K562 (cell line): ENCODE results near the gene NQO2. TPM values are rescaled to one million over a fixed set of nuclear protein-coding genes. Genes with fewer than 3 reads are reported as not detected.
A peak's percentile ranks its signal among the peaks of the same experiment; 100 is the strongest.

Experiments used
- BCLAF1 ChIP-seq, 2 experiments: fragments of 450-650 bp in 1 of 2; IDR thresholded peaks; 2 replicates each; pipeline ENCODE4 v1.6.1; 2011 to 2017; ENCODE audit warnings: low read depth in 2 of 2, antibody characterized with exemption in 1 of 2, borderline replicate concordance in 1 of 2, low read length in 1 of 2, mild to moderate bottlenecking in 1 of 2, mixed read lengths in 1 of 2; ENCODE audit not compliant: control insufficient read depth in 1 of 2
- CAMTA2 ChIP-seq: fragments of 250-450 bp; sonication (Bioruptor Pico); conservative IDR thresholded peaks from 2 replicates; pipeline ENCODE4 v1.5.1; 2022
- CBX8 ChIP-seq: fragments of 200-600 bp; sonication (generic); IDR thresholded peaks from 2 replicates; pipeline ENCODE4 v1.6.1; 2012; ENCODE audit warnings: borderline replicate concordance, mixed run types, low read depth, mild to moderate bottlenecking, moderate library complexity, mixed read lengths, low read length, control low read depth, inconsistent platforms; ENCODE audit not compliant: poor library complexity, severe bottlenecking; ENCODE audit errors: extremely low read depth
- CC2D1A ChIP-seq: fragments of 450-650 bp; IDR thresholded peaks from 2 replicates; pipeline ENCODE4 v1.6.1; 2017; ENCODE audit warnings: mild to moderate bottlenecking
- EZH2 ChIP-seq: IDR thresholded peaks from 2 replicates; pipeline ENCODE4 v1.6.1; 2012; ENCODE audit warnings: low read depth, mild to moderate bottlenecking, inconsistent platforms, low read length, borderline replicate concordance
- JUNB ChIP-seq: fragments of 450-650 bp; formaldehyde crosslinking; conservative IDR thresholded peaks from 2 replicates; pipeline ENCODE4 v1.4.0; 2020; ENCODE audit warnings: mild to moderate bottlenecking
- KLF10 ChIP-seq: fragments of 250-450 bp; sonication (Bioruptor Pico); IDR thresholded peaks from 2 replicates; pipeline ENCODE4 v1.6.1; 2021; ENCODE audit warnings: matching md5 sums
- PHB ChIP-seq: fragments of 250-450 bp; sonication (Bioruptor Pico); IDR thresholded peaks from 2 replicates; pipeline ENCODE4 v1.5.0; 2021
- RBM22 ChIP-seq: fragments of 200-400 bp; formaldehyde crosslinking; IDR thresholded peaks from 2 replicates; pipeline ENCODE4 v1.6.1; 2018; ENCODE audit warnings: low read length, low read depth; ENCODE audit not compliant: poor library complexity, severe bottlenecking
- SMARCA4 ChIP-seq: fragments of 450-650 bp; IDR thresholded peaks from 2 replicates; pipeline ENCODE4 v1.6.1; 2016
- TAF9B ChIP-seq: fragments of 450-650 bp; IDR thresholded peaks from 2 replicates; pipeline ENCODE4 v1.6.1; 2018; ENCODE audit warnings: mild to moderate bottlenecking; ENCODE audit not compliant: partially characterized antibody
- U2AF2 ChIP-seq: fragments of 200-400 bp; formaldehyde crosslinking; optimal IDR thresholded peaks from 2 replicates; pipeline ENCODE3; 2017; ENCODE audit warnings: low read depth, mild to moderate bottlenecking, low read length
- UBTF ChIP-seq, 2 experiments: IDR thresholded peaks; 2 replicates each; pipeline ENCODE4 v1.6.1; 2012; ENCODE audit warnings: improper control_type of control experiment in 2 of 2, low read depth in 2 of 2, low read length in 2 of 2, borderline replicate concordance in 1 of 2
- ZEB2 ChIP-seq: fragments of 450-650 bp; IDR thresholded peaks from 2 replicates; pipeline ENCODE4 v1.6.1; 2016
- ZFP36 ChIP-seq: fragments of 150-350 bp; IDR thresholded peaks from 2 replicates; pipeline ENCODE4 v1.6.1; 2018; ENCODE audit warnings: low read length, low read depth; ENCODE audit not compliant: partially characterized antibody
- ZNF124 ChIP-seq: sonication (generic); formaldehyde crosslinking; IDR thresholded peaks from 2 replicates; pipeline ENCODE4 v1.8.1; 2022; ENCODE audit warnings: missing genetic modification reagents
- ZNF445 ChIP-seq: fragments of 250-450 bp; sonication (Bioruptor Pico); IDR thresholded peaks from 2 replicates; pipeline ENCODE4 v1.4.0; 2020; ENCODE audit warnings: low read depth, mild to moderate bottlenecking, moderate library complexity
- ZNF655 ChIP-seq: fragments of 250-450 bp; sonication (Bioruptor Pico); IDR thresholded peaks from 2 replicates; pipeline ENCODE4 v1.5.0; 2021
- ZNF668 ChIP-seq: fragments of 250-450 bp; sonication (Bioruptor Pico); IDR thresholded peaks from 2 replicates; pipeline ENCODE4 v1.8.0; 2022; ENCODE audit warnings: mild to moderate bottlenecking, inconsistent platforms
- ZNF699 ChIP-seq: fragments of 250-450 bp; sonication (Bioruptor Pico); IDR thresholded peaks from 2 replicates; pipeline ENCODE4 v1.8.0; 2021; ENCODE audit warnings: mild to moderate bottlenecking, moderate library complexity; ENCODE audit not compliant: insufficient replicate concordance
- ZNF764 ChIP-seq: fragments of 250-450 bp; sonication (Bioruptor Pico); IDR thresholded peaks from 2 replicates; pipeline ENCODE4 v1.4.0; 2020; ENCODE audit warnings: low read depth, mild to moderate bottlenecking, moderate library complexity
- polyA plus RNA-seq, 8 experiments: library from polyadenylated mRNA; depleted of rRNA in 4 of 8; stranded (reverse) in 5 of 8; unstranded in 3 of 8; fragments of >200 nt; fragmentation: Nextera tagmentation in 2 of 8; fragmentation: Illumina TruSeq in 1 of 8; extraction: Ambion mirVana in 2 of 8; extraction: Trizol in 1 of 8; gene quantifications; 2 replicates each; pipeline versions ENCODE4 v1.2.1 to v1.2.3, GENCODE V29; 2011 to 2014; ENCODE audit warnings: inconsistent platforms in 1 of 8, missing spikeins in 1 of 8
- total RNA-seq, 7 experiments: library from RNA; depleted of rRNA in 6 of 7; stranded (reverse); fragments of >200 nt in 6 of 7; fragmentation: Illumina TruSeq in 2 of 7; extraction: Trizol in 2 of 7; gene quantifications; 2 replicates each; pipeline versions ENCODE4 v1.2.1 to v1.2.3, GENCODE V29; 2011 to 2021; ENCODE audit warnings: low replicate concordance in 1 of 7

The NQO2 gene
- total and polyA plus RNA-seq, 9 of the 15 experiments (the other 6 are each of a cell fraction or from before 2014, with no cell fraction given), result 54.6 to 214 (median 116) TPM

- TF ChIP-seq BCLAF1 (IDR thresholded peaks at IDR 0.05; ENCODE audit: borderline replicate concordance in 1 of 2, control insufficient read depth in 1 of 2, low read depth in 2 of 2, low read length in 1 of 2) (0 out of 4 replicates have a peak, but pooled peaks of 1 of the 2 experiments have one; percentile 31), ZEB2 (0 out of 2 replicates have a peak, but pooled peaks have one; percentile 28), SMARCA4 (0 out of 2 replicates have a peak, but pooled peaks have one; percentile 19), ZNF699 (CRISPR knock-in tag) (no peak), ZFP36 (no peak), JUNB (no peak), RBM22 (no peak), KLF10 (no peak), UBTF (IDR thresholded peaks at IDR 0.05; ENCODE audit: borderline replicate concordance in 1 of 2, low read depth in 2 of 2, low read length in 2 of 2) (no peak), ZNF668 (CRISPR knock-in tag) (no peak), TAF9B (no peak), ZNF655 (CRISPR knock-in tag) (no peak), ZNF124 (no peak), CAMTA2 (CRISPR knock-in tag) (no peak), EZH2 (no peak), CC2D1A (peak; percentile 75), U2AF2 (no peak), CBX8 (no peak), PHB (CRISPR knock-in tag) (no peak), ZNF445 (CRISPR knock-in tag) (no peak), ZNF764 (CRISPR knock-in tag) (no peak)
These were observed 47.1 kb upstream of the NQO2 start (continued) for GRCh38 chr6:2952557-2953095.
